IPS-NIHi7 (cell line): ENCODE data around the gene SCIN.
A peak's percentile ranks its signal among the peaks of the same experiment; 100 is the strongest.
"Not testable (repeated sequence)": the region's sequence is repeated elsewhere in the genome, so short reads cannot be mapped to it uniquely, and the experiment has no call there.

Experiments
- DNase-seq: peaks from one replicate; pipeline ENCODE4 v3.0.0; 2012; ENCODE audit warnings: mixed read lengths; ENCODE audit errors: extremely low spot score

The SCIN gene

GRCh38 chr7:12686891-12687717, 116.6 kb downstream of the SCIN start, which contains the start of gene ARL4A:
ARL4A (plus strand) TSS chr7:12687633; CDS start chr7:12688255, 622 bp downstream.
- DNase-seq = peak; percentile 94

- no peak for DNase-seq
These were observed 117.2 kb downstream of the SCIN start for GRCh38 chr7:12687718-12688171.

- not testable (repeated sequence) for DNase-seq
These were observed 118.1 kb downstream of the SCIN start for GRCh38 chr7:12688485-12689170.

GRCh38 chr7:12689451-12689850, 118.9 kb downstream of the SCIN start:
- no peak for DNase-seq

- DNase-seq = no peak
These were observed 119.7 kb downstream of the SCIN start for GRCh38 chr7:12690041-12690878.

GRCh38 chr7:12691388-12691787, 120.9 kb downstream of the SCIN start:
- not testable (repeated sequence) for DNase-seq

- DNase-seq = no peak
These were observed 121.5 kb downstream of the SCIN start for GRCh38 chr7:12692035-12692434.

GRCh38 chr7:12692479-12693259, 122.1 kb downstream of the SCIN start:
- DNase-seq = no peak

GRCh38 chr7:12694817-12695216, 124.3 kb downstream of the SCIN start:
- no peak for DNase-seq

- DNase-seq = no peak
These were observed 125.4 kb downstream of the SCIN start for GRCh38 chr7:12695965-12696364.

- DNase-seq = no peak
These were observed 128.8 kb downstream of the SCIN start for GRCh38 chr7:12699299-12699698.

- DNase-seq = no peak
These were observed 130.9 kb downstream of the SCIN start for GRCh38 chr7:12701433-12701832.

- DNase-seq = no peak
These were observed 133.4 kb downstream of the SCIN start for GRCh38 chr7:12703881-12704280.

GRCh38 chr7:12705878-12706277, 135.4 kb downstream of the SCIN start:
- DNase-seq = no peak

- no peak for DNase-seq
These were observed 136.5 kb downstream of the SCIN start for GRCh38 chr7:12706900-12707536.

- no peak for DNase-seq
These were observed 137.8 kb downstream of the SCIN start for GRCh38 chr7:12708314-12708713.
